Natural killer cell treated with Interleukin-12 subunit alpha and Interleukin-12 subunit beta and Interleukin-15 and Interleukin-18, amount 100 ng/mL, for 72 hours (primary cell): Measurements from ENCODE around the gene GATA2. TPM values are rescaled to one million over a fixed set of nuclear protein-coding genes. Genes with fewer than 3 reads are reported as not detected.

Experiments
- ATAC-seq, 2 donors: fragments of 150-1000 bp; cut with Tn5 transposase in 1 of 2; sonication (Bioruptor Pico), chemical (Tn5 transposase) in 1 of 2; 2 replicates each; pipeline ENCODE4 v1.10.0; 2021
- DNase-seq: peaks from one replicate; pipeline ENCODE4 v3.0.0; 2022; ENCODE audit warnings: low spot score
- H3K27ac Mint-ChIP-seq, 2 donors: 1 replicate in 1 of 2; 2 replicates in 1 of 2; pipeline ENCODE4 v1.8.0; 2022; ENCODE audit warnings: mixed read lengths in 2 of 2, mild to moderate bottlenecking in 1 of 2, moderate library complexity in 1 of 2
- H3K27me3 Mint-ChIP-seq, 2 donors: 1 replicate in 1 of 2; 2 replicates in 1 of 2; pipeline ENCODE4 v1.8.0; 2022; ENCODE audit warnings: mixed read lengths in 2 of 2
- H3K36me3 Mint-ChIP-seq: one replicate; pipeline ENCODE4 v1.8.0; 2022; ENCODE audit warnings: mixed read lengths
- H3K4me1 Mint-ChIP-seq, 2 donors: 1 replicate in 1 of 2; 2 replicates in 1 of 2; pipeline ENCODE4 v1.8.0; 2022; ENCODE audit warnings: low read depth in 2 of 2, mixed read lengths in 2 of 2, mild to moderate bottlenecking in 1 of 2
- H3K4me3 Mint-ChIP-seq: one replicate; pipeline ENCODE4 v1.8.0; 2022; ENCODE audit warnings: mixed read lengths
- H3K9me3 Mint-ChIP-seq: 2 replicates; pipeline ENCODE4 v1.8.0; 2022; ENCODE audit warnings: mixed read lengths
- total RNA-seq, 2 donors: library from RNA; stranded (reverse); gene quantifications; one replicate each; pipeline ENCODE4 v1.2.3, GENCODE V29; 2022

Gene GATA2
- total RNA-seq, 2 donors from 2014 or later, result 1.6 to 72.7 TPM

- Mint-ChIP-seq H3K27me3 (peaks cover 27 to 35% of the 10 kb centered on the region in 2 donors), H3K36me3 (no peaks in the 10 kb centered on the region), H3K27ac (no peak overlapping the region), H3K4me3 (no peak overlapping the region), H3K9me3 (no peaks in the 10 kb centered on the region), H3K4me1 (peaks cover 8 to 10% of the 10 kb centered on the region in 2 donors)
- no peak for DNase-seq
- ATAC-seq, result no peak
Observed at GRCh38 chr3:128468791-128469527, 24.0 kb downstream of the GATA2 start.

GRCh38 chr3:128468285-128468790 is 24.7 kb downstream of the GATA2 start:
- DNase-seq, result no peak
- Mint-ChIP-seq H3K4me3 (no peak overlapping the region), H3K27ac (no peak overlapping the region), H3K9me3 (no peaks in the 10 kb centered on the region), H3K27me3 (peaks cover 24 to 35% of the 10 kb centered on the region in 2 donors), H3K4me1 (peaks cover 8 to 10% of the 10 kb centered on the region in 2 donors), H3K36me3 (no peaks in the 10 kb centered on the region)
- ATAC-seq, result no peak

- no peaks in the 10 kb centered on the region for H3K9me3 Mint-ChIP-seq
- peak within 1 kb of the TSS in 1 of 2 donors; percentile 46 for H3K27ac Mint-ChIP-seq
- H3K27me3 Mint-ChIP-seq, result peaks cover 21 to 34% of the 10 kb centered on the region in 2 donors
- H3K4me1 Mint-ChIP-seq, result peaks cover 8 to 10% of the 10 kb centered on the region in 2 donors
- ATAC-seq (peak; percentile 70 to 85), DNase-seq (no peak)
- no peaks in the 10 kb centered on the region for H3K36me3 Mint-ChIP-seq
- H3K4me3 Mint-ChIP-seq, result peak within 1 kb of the TSS; percentile 3
Observed at GRCh38 chr3:128466840-128467541, 26.0 kb downstream of the GATA2 start, which contains the start of gene DNAJB8. Gene DNAJB8, minus strand, starts transcription at chr3:128466890. Its CDS starts 3,645 bp downstream, at chr3:128463245.

- H3K9me3 Mint-ChIP-seq, result no peaks in the 10 kb centered on the region
- H3K27ac Mint-ChIP-seq, result no peak overlapping the region
- DNase-seq, result no peak
Observed at GRCh38 chr3:128464702-128465101, 28.3 kb downstream of the GATA2 start.

GRCh38 chr3:128464188-128464587 is 28.8 kb downstream of the GATA2 start:
- no peaks in the 10 kb centered on the region for H3K36me3 Mint-ChIP-seq
- ATAC-seq (no peak), DNase-seq (no peak)
- H3K27ac Mint-ChIP-seq, result no peak overlapping the region
- peaks cover 8 to 10% of the 10 kb centered on the region in 2 donors for H3K4me1 Mint-ChIP-seq
- H3K9me3 Mint-ChIP-seq, result no peaks in the 10 kb centered on the region
- peaks cover 20 to 26% of the 10 kb centered on the region in 2 donors for H3K27me3 Mint-ChIP-seq
- no peak overlapping the region for H3K4me3 Mint-ChIP-seq

More at GRCh38 chr3:128464702-128465101, 28.3 kb downstream of the GATA2 start:
- Mint-ChIP-seq H3K27me3 (peaks cover 20 to 26% of the 10 kb centered on the region in 2 donors), H3K4me1 (peaks cover 8 to 10% of the 10 kb centered on the region in 2 donors), H3K36me3 (no peaks in the 10 kb centered on the region), H3K4me3 (no peak overlapping the region)
- ATAC-seq, result no peak

- peaks cover 8 to 10% of the 10 kb centered on the region in 2 donors for H3K4me1 Mint-ChIP-seq
- ATAC-seq (no peak), DNase-seq (no peak)
- H3K27me3 Mint-ChIP-seq, result peaks cover 20 to 26% of the 10 kb centered on the region in 2 donors
- H3K36me3 Mint-ChIP-seq, result no peaks in the 10 kb centered on the region
- H3K27ac Mint-ChIP-seq, result no peak overlapping the region
- no peak overlapping the region for H3K4me3 Mint-ChIP-seq
- no peaks in the 10 kb centered on the region for H3K9me3 Mint-ChIP-seq
Observed at GRCh38 chr3:128463771-128464170, 29.2 kb downstream of the GATA2 start.

GRCh38 chr3:128463354-128463753 is 29.6 kb downstream of the GATA2 start:
- Mint-ChIP-seq H3K4me1 (peaks cover 8 to 10% of the 10 kb centered on the region in 2 donors), H3K36me3 (no peaks in the 10 kb centered on the region), H3K4me3 (no peak overlapping the region), H3K27ac (no peak overlapping the region), H3K27me3 (peaks cover 20 to 26% of the 10 kb centered on the region in 2 donors), H3K9me3 (no peaks in the 10 kb centered on the region)
- ATAC-seq, result no peak
- no peak for DNase-seq

- Mint-ChIP-seq H3K27me3 (peaks cover 20 to 26% of the 10 kb centered on the region in 2 donors), H3K36me3 (no peaks in the 10 kb centered on the region), H3K9me3 (no peaks in the 10 kb centered on the region), H3K4me3 (no peak overlapping the region), H3K4me1 (peaks cover 8 to 10% of the 10 kb centered on the region in 2 donors), H3K27ac (no peak overlapping the region)
- ATAC-seq (no peak), DNase-seq (no peak)
Observed at GRCh38 chr3:128462931-128463330, 30.1 kb downstream of the GATA2 start.

GRCh38 chr3:128462341-128462910 is 30.6 kb downstream of the GATA2 start:
- Mint-ChIP-seq H3K27me3 (peaks cover 20 to 25% of the 10 kb centered on the region in 2 donors), H3K27ac (no peak overlapping the region), H3K4me1 (peaks cover 7 to 9% of the 10 kb centered on the region in 2 donors), H3K36me3 (no peaks in the 10 kb centered on the region), H3K4me3 (no peak overlapping the region), H3K9me3 (no peaks in the 10 kb centered on the region)
- no peak for ATAC-seq
- no peak for DNase-seq

GRCh38 chr3:128461731-128462130 is 31.3 kb downstream of the GATA2 start:
- Mint-ChIP-seq H3K27me3 (peaks cover 18 to 20% of the 10 kb centered on the region in 2 donors), H3K36me3 (no peaks in the 10 kb centered on the region), H3K4me1 (peaks cover under 1 to 2% of the 10 kb centered on the region in 2 donors), H3K9me3 (no peaks in the 10 kb centered on the region), H3K4me3 (no peak overlapping the region), H3K27ac (no peak overlapping the region)
- ATAC-seq (no peak), DNase-seq (no peak)

GRCh38 chr3:128459461-128459820 is 33.6 kb downstream of the GATA2 start:
- Mint-ChIP-seq H3K9me3 (no peaks in the 10 kb centered on the region), H3K36me3 (no peaks in the 10 kb centered on the region), H3K4me3 (no peak overlapping the region), H3K4me1 (no peaks in the 10 kb centered on the region), H3K27me3 (peaks cover 15 to 22% of the 10 kb centered on the region in 2 donors), H3K27ac (peak overlapping the region in 1 of 2 donors; percentile 47)
- DNase-seq (no peak), ATAC-seq (no peak)

- Mint-ChIP-seq H3K27me3 (peaks cover 16 to 24% of the 10 kb centered on the region in 2 donors), H3K4me3 (no peak overlapping the region), H3K9me3 (no peaks in the 10 kb centered on the region), H3K27ac (no peak overlapping the region), H3K4me1 (no peaks in the 10 kb centered on the region), H3K36me3 (no peaks in the 10 kb centered on the region)
- DNase-seq, result no peak
- no peak for ATAC-seq
Observed at GRCh38 chr3:128458746-128459460, 34.1 kb downstream of the GATA2 start.

- Mint-ChIP-seq H3K36me3 (no peaks in the 10 kb centered on the region), H3K27me3 (peaks cover 16 to 25% of the 10 kb centered on the region in 2 donors), H3K9me3 (no peaks in the 10 kb centered on the region), H3K4me3 (no peak overlapping the region), H3K27ac (no peak overlapping the region), H3K4me1 (no peaks in the 10 kb centered on the region)
- no peak for DNase-seq
- ATAC-seq, result no peak
Observed at GRCh38 chr3:128457937-128458336, 35.1 kb downstream of the GATA2 start.
